ENCODE data around the gene NCOA7.

Gene NCOA7

GRCh38 chr6:125957845-125958244 lies 167.1 kb downstream of the NCOA7 start:
- Histone ChIP-seq H3K4me2 (ENCODE audit: insufficient read depth, low read length) (peak overlapping the region; percentile 79), H2AFZ (ENCODE audit: low read depth, low read length) (no peak overlapping the region), H3K9me3 (ENCODE audit: insufficient read depth, low read length, severe bottlenecking) (peaks cover 4% of the 10 kb centered on the region), H3K4me3 (ENCODE audit: low read depth in 1 of 2, low read length in 2 of 2) (peak overlapping the region; percentile 77 to 92; a peak in 3 of 4 replicates), H3K4me1 (ENCODE audit: insufficient read depth, low read length) (peaks cover 25% of the 10 kb centered on the region), H3K79me2 (ENCODE audit: insufficient read depth, low read length) (peaks cover 52% of the 10 kb centered on the region), H3K9ac (ENCODE audit: low read depth, low read length) (peak overlapping the region; percentile 93), H3K36me3 (ENCODE audit: insufficient read depth, low read length) (peaks cover 3% of the 10 kb centered on the region; the same call in 1 of the 2 replicates), H3K27me3 (ENCODE audit: insufficient read depth, low read length, poor library complexity) (no peaks in the 10 kb centered on the region), H4K20me1 (ENCODE audit: insufficient read depth, low read length) (peaks cover 3% of the 10 kb centered on the region; the same call in 1 of the 2 replicates), H3K27ac (ENCODE audit: low read length) (peak overlapping the region; percentile 88; the same call in 1 of the 2 replicates)
- TF ChIP-seq, protein P1, sequence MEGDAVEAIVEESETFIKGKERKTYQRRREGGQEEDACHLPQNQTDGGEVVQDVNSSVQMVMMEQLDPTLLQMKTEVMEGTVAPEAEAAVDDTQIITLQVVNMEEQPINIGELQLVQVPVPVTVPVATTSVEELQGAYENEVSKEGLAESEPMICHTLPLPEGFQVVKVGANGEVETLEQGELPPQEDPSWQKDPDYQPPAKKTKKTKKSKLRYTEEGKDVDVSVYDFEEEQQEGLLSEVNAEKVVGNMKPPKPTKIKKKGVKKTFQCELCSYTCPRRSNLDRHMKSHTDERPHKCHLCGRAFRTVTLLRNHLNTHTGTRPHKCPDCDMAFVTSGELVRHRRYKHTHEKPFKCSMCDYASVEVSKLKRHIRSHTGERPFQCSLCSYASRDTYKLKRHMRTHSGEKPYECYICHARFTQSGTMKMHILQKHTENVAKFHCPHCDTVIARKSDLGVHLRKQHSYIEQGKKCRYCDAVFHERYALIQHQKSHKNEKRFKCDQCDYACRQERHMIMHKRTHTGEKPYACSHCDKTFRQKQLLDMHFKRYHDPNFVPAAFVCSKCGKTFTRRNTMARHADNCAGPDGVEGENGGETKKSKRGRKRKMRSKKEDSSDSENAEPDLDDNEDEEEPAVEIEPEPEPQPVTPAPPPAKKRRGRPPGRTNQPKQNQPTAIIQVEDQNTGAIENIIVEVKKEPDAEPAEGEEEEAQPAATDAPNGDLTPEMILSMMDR (IDR thresholded peaks at IDR 0.05; ENCODE audit: borderline replicate concordance, extremely low read depth, low read length, poor library complexity, severe bottlenecking) = no peak
- TF ChIP-seq EZH2 (IDR thresholded peaks at IDR 0.05; ENCODE audit: borderline replicate concordance, low read depth, low read length, severe bottlenecking) = no peak
- no peak for DNase-seq
- no peak for ATAC-seq (ENCODE audit: insufficient read depth, low read depth)

DNA sequence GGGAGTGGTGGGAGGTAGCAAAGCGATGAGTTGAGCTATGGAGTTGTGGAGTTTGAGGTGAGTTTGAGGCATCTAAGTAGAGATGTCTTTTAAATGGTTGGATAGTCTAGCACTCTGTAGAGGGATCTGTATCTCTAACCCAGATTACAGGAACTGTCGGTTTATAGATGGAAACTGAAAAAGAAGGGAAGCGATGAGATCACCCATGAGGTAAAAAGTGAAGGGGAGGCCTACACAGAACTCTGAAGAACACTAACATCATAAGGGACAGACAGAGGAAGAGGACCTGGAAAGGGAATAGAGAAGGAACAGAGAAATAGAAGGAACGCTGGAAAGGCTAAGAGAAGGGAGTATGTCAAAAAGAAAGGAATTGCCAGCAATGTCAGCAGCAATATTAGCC lies 168.3 kb downstream of the NCOA7 start:
- Histone ChIP-seq H3K4me2 (ENCODE audit: insufficient read depth, low read length) (peak overlapping the region; percentile 79; the same call in 1 of the 2 replicates), H3K27me3 (ENCODE audit: insufficient read depth, low read length, poor library complexity) (no peaks in the 10 kb centered on the region), H3K36me3 (ENCODE audit: insufficient read depth, low read length) (peaks cover 3% of the 10 kb centered on the region; the same call in 1 of the 2 replicates), H3K27ac (ENCODE audit: low read length) (no peak overlapping the region), H3K4me3 (ENCODE audit: low read depth in 1 of 2, low read length in 2 of 2) (peak overlapping the region in 1 of 2 experiments; percentile 92; a peak in 1 of 4 replicates), H3K4me1 (ENCODE audit: insufficient read depth, low read length) (peaks cover 25% of the 10 kb centered on the region), H4K20me1 (ENCODE audit: insufficient read depth, low read length) (peaks cover 3% of the 10 kb centered on the region; the same call in 1 of the 2 replicates), H3K79me2 (ENCODE audit: insufficient read depth, low read length) (peaks cover 64% of the 10 kb centered on the region), H3K9ac (ENCODE audit: low read depth, low read length) (peak overlapping the region; percentile 93; the same call in 1 of the 2 replicates), H2AFZ (ENCODE audit: low read depth, low read length) (no peak overlapping the region), H3K9me3 (ENCODE audit: insufficient read depth, low read length, severe bottlenecking) (no peaks in the 10 kb centered on the region)
- no peak for DNase-seq
- no peak for ATAC-seq (ENCODE audit: insufficient read depth, low read depth)
- no peak for TF ChIP-seq EZH2 (IDR thresholded peaks at IDR 0.05; ENCODE audit: borderline replicate concordance, low read depth, low read length, severe bottlenecking)
- TF ChIP-seq, protein P1 (IDR thresholded peaks at IDR 0.05; ENCODE audit: borderline replicate concordance, extremely low read depth, low read length, poor library complexity, severe bottlenecking) = no peak

- H3K9me3 ChIP-seq (ENCODE audit: insufficient read depth, low read length, severe bottlenecking) = no peaks in the 10 kb centered on the region
- H4K20me1 ChIP-seq (ENCODE audit: insufficient read depth, low read length) = peaks cover 3% of the 10 kb centered on the region; the same call in 1 of the 2 replicates
- H3K79me2 ChIP-seq (ENCODE audit: insufficient read depth, low read length) = peaks cover 76% of the 10 kb centered on the region
- no peak for DNase-seq
- H3K4me2 ChIP-seq (ENCODE audit: insufficient read depth, low read length) = no peak overlapping the region
- no peak overlapping the region for H2AFZ ChIP-seq (ENCODE audit: low read depth, low read length)
- TF ChIP-seq, protein P1 (IDR thresholded peaks at IDR 0.05; ENCODE audit: borderline replicate concordance, extremely low read depth, low read length, poor library complexity, severe bottlenecking) = no peak
- TF ChIP-seq EZH2 (IDR thresholded peaks at IDR 0.05; ENCODE audit: borderline replicate concordance, low read depth, low read length, severe bottlenecking) = no peak
- no peak overlapping the region for H3K9ac ChIP-seq (ENCODE audit: low read depth, low read length)
- no peak overlapping the region for H3K4me3 ChIP-seq (ENCODE audit: low read depth in 1 of 2, low read length in 2 of 2)
- no peak for ATAC-seq (ENCODE audit: insufficient read depth, low read depth)
- H3K27me3 ChIP-seq (ENCODE audit: insufficient read depth, low read length, poor library complexity) = no peaks in the 10 kb centered on the region
- peaks cover 19% of the 10 kb centered on the region for H3K4me1 ChIP-seq (ENCODE audit: insufficient read depth, low read length)
- peaks cover 3% of the 10 kb centered on the region; the same call in 1 of the 2 replicates for H3K36me3 ChIP-seq (ENCODE audit: insufficient read depth, low read length)
- no peak overlapping the region for H3K27ac ChIP-seq (ENCODE audit: low read length)
These were observed 170.4 kb downstream of the NCOA7 start for GRCh38 chr6:125961117-125961516.

Measured in DND-41 (cell line).